Astrocyte (in vitro differentiated cells and primary cell): Measurements from ENCODE around the gene TARDBP. TPM values are rescaled to one million over a fixed set of nuclear protein-coding genes. Genes with fewer than 3 reads are reported as not detected.
A peak's percentile ranks its signal among the peaks of the same experiment; 100 is the strongest.
"Not testable (repeated sequence)": the region's sequence is repeated elsewhere in the genome, so short reads cannot be mapped to it uniquely, and the experiment has no call there.

Experiments used
- DNase-seq: peaks from one replicate; pipeline ENCODE4 v3.0.0-alpha.2; 2010; ENCODE audit warnings: low read depth
- FAIRE-seq: peaks from 2 replicates; lab custom pipeline; 2011; peaks lifted over from hg19 to GRCh38; lab: Jason Lieb, UNC
- H2AFZ ChIP-seq: 2 replicates; pipeline ENCODE4 v1.6.0; 2012; ENCODE audit warnings: low read depth, low read length, inconsistent platforms
- H3K27ac ChIP-seq: 2 replicates; pipeline ENCODE4 v1.5.1; 2011; ENCODE audit warnings: low read depth, low read length, inconsistent platforms
- H3K27me3 ChIP-seq: 2 replicates; pipeline ENCODE4 v1.6.0; 2011; ENCODE audit warnings: low read length, inconsistent platforms; ENCODE audit not compliant: insufficient read depth
- H3K36me3 ChIP-seq: 2 replicates; pipeline ENCODE4 v1.5.1; 2011; ENCODE audit warnings: low read length, inconsistent platforms; ENCODE audit not compliant: insufficient read depth
- H3K4me1 ChIP-seq: 2 replicates; pipeline ENCODE4 v1.5.1; 2011; ENCODE audit warnings: low read length, inconsistent platforms; ENCODE audit not compliant: insufficient read depth
- H3K4me2 ChIP-seq: 2 replicates; pipeline ENCODE4 v1.6.0; 2012; ENCODE audit warnings: low read length, inconsistent platforms
- H3K4me3 ChIP-seq: 2 replicates; pipeline ENCODE4 v1.5.1; 2011; ENCODE audit warnings: low read depth, mild to moderate bottlenecking, low read length, inconsistent platforms; ENCODE audit not compliant: insufficient read depth
- H3K79me2 ChIP-seq: 2 replicates; pipeline ENCODE4 v1.6.0; 2012; ENCODE audit warnings: mild to moderate bottlenecking, low read length, inconsistent platforms; ENCODE audit not compliant: insufficient read depth
- H3K9ac ChIP-seq: 2 replicates; pipeline ENCODE4 v1.6.0; 2012; ENCODE audit warnings: mild to moderate bottlenecking, low read length, inconsistent platforms
- H3K9me3 ChIP-seq: 2 replicates; pipeline ENCODE4 v1.5.1; 2012; ENCODE audit warnings: low read depth, mild to moderate bottlenecking, low read length, inconsistent platforms; ENCODE audit not compliant: insufficient read depth
- H4K20me1 ChIP-seq: 2 replicates; pipeline ENCODE4 v1.6.0; 2012; ENCODE audit warnings: low read length, inconsistent platforms; ENCODE audit not compliant: insufficient read depth
- H3K27ac Mint-ChIP-seq: one replicate; pipeline ENCODE4 v1.8.0; 2021; ENCODE audit warnings: mild to moderate bottlenecking, mixed read lengths; ENCODE audit not compliant: unreplicated experiment
- H3K27me3 Mint-ChIP-seq: one replicate; pipeline ENCODE4 v1.8.0; 2021; ENCODE audit warnings: low read depth, mixed read lengths; ENCODE audit not compliant: unreplicated experiment
- H3K36me3 Mint-ChIP-seq: one replicate; pipeline ENCODE4 v1.8.0; 2021; ENCODE audit warnings: low read depth, mixed read lengths; ENCODE audit not compliant: unreplicated experiment
- H3K4me1 Mint-ChIP-seq: one replicate; pipeline ENCODE4 v1.8.0; 2021; ENCODE audit warnings: low read depth, mixed read lengths; ENCODE audit not compliant: unreplicated experiment
- H3K4me3 Mint-ChIP-seq: one replicate; pipeline ENCODE4 v1.8.0; 2021; ENCODE audit warnings: mild to moderate bottlenecking, moderate library complexity, mixed read lengths; ENCODE audit not compliant: unreplicated experiment
- H3K9me3 Mint-ChIP-seq: one replicate; pipeline ENCODE4 v1.8.0; 2021; ENCODE audit warnings: mild to moderate bottlenecking, mixed read lengths; ENCODE audit not compliant: unreplicated experiment
- CTCF ChIP-seq: IDR thresholded peaks from 2 replicates; pipeline ENCODE4 v1.5.1; 2011; ENCODE audit warnings: low read depth, mild to moderate bottlenecking, inconsistent platforms, low read length, moderate library complexity; ENCODE audit not compliant: insufficient read depth
- EZH2 ChIP-seq: IDR thresholded peaks from 2 replicates; pipeline ENCODE4 v1.6.1; 2012; ENCODE audit warnings: mild to moderate bottlenecking, low read length, inconsistent platforms; ENCODE audit not compliant: insufficient read depth
- total RNA-seq: library from RNA; stranded (reverse); gene quantifications from 2 replicates; pipeline ENCODE4 v1.2.1, GENCODE V29; 2021

The TARDBP gene
- total RNA-seq, 1 donor from 2014 or later: 148 TPM

- no peaks in the 10 kb centered on the region for H3K9me3 Mint-ChIP-seq
- Histone ChIP-seq H3K4me2 (no peak overlapping the region), H2AFZ (no peak overlapping the region), H3K9ac (no peak overlapping the region), H3K9me3 (no peaks in the 10 kb centered on the region), H3K79me2 (no peaks in the 10 kb centered on the region), H3K4me1 (no peaks in the 10 kb centered on the region), H4K20me1 (no peaks in the 10 kb centered on the region), H3K36me3 (no peaks in the 10 kb centered on the region), H3K27ac (no peak overlapping the region), H3K4me3 (no peak overlapping the region), H3K27me3 (peaks cover 16% of the 10 kb centered on the region)
- DNase-seq (no peak), FAIRE-seq (no peak)
- no peaks in the 10 kb centered on the region for H3K4me1 Mint-ChIP-seq
- H3K4me3 Mint-ChIP-seq: no peak overlapping the region
- peaks cover 12% of the 10 kb centered on the region for H3K27me3 Mint-ChIP-seq
- no peaks in the 10 kb centered on the region for H3K36me3 Mint-ChIP-seq
- TF ChIP-seq EZH2: no peak
- no peak overlapping the region for H3K27ac Mint-ChIP-seq
These were observed 24.5 kb upstream of the TARDBP start for GRCh38 chr1:10987840-10988417.

- Mint-ChIP-seq H3K27ac (no peak overlapping the region), H3K9me3 (no peaks in the 10 kb centered on the region), H3K36me3 (no peaks in the 10 kb centered on the region), H3K27me3 (peaks cover 12% of the 10 kb centered on the region), H3K4me3 (no peak overlapping the region), H3K4me1 (no peaks in the 10 kb centered on the region)
- H3K79me2 ChIP-seq: no peaks in the 10 kb centered on the region
- H3K9ac ChIP-seq: no peak overlapping the region
- DNase-seq: no peak
- H4K20me1 ChIP-seq: no peaks in the 10 kb centered on the region
- no peak overlapping the region for H2AFZ ChIP-seq
- no peak for FAIRE-seq
- no peaks in the 10 kb centered on the region for H3K9me3 ChIP-seq
- peaks cover 19% of the 10 kb centered on the region for H3K27me3 ChIP-seq
- TF ChIP-seq EZH2 (no peak), CTCF (no peak)
- H3K4me2 ChIP-seq: no peak overlapping the region
- no peak overlapping the region for H3K4me3 ChIP-seq
- no peaks in the 10 kb centered on the region for H3K36me3 ChIP-seq
- H3K4me1 ChIP-seq: no peaks in the 10 kb centered on the region
- H3K27ac ChIP-seq: no peak overlapping the region
These were observed 23.4 kb upstream of the TARDBP start for GRCh38 chr1:10989095-10989494.

GRCh38 chr1:10989920-10990516 lies 22.4 kb upstream of the TARDBP start:
- not testable (repeated sequence) for H3K4me3 Mint-ChIP-seq, H3K4me2 ChIP-seq, H3K27ac Mint-ChIP-seq, H3K4me1 Mint-ChIP-seq, H3K27ac ChIP-seq, H3K79me2 ChIP-seq, H4K20me1 ChIP-seq, H3K9ac ChIP-seq, H3K4me3 ChIP-seq, FAIRE-seq, H3K4me1 ChIP-seq, H3K9me3 Mint-ChIP-seq, H3K36me3 ChIP-seq, H3K36me3 Mint-ChIP-seq, H2AFZ ChIP-seq, H3K9me3 ChIP-seq
- peaks cover 17% of the 10 kb centered on the region for H3K27me3 ChIP-seq
- H3K27me3 Mint-ChIP-seq: peaks cover 12% of the 10 kb centered on the region
- peak; percentile 25 for DNase-seq
